ENCODE results near the gene ANO3.

- TF ChIP-seq CTCF (IDR thresholded peaks at IDR 0.05) (no peak), POLR2A (IDR thresholded peaks at IDR 0.05) (no peak)
Measured at GRCh38 chr11:26326793-26327400, 5.0 kb upstream of the ANO3 start.
